IMR-90 (cell line): ENCODE results near the gene TMEM63C. TPM values are rescaled to one million over a fixed set of nuclear protein-coding genes. Genes with fewer than 3 reads are reported as not detected.

Experiments used
- ATAC-seq: fragments of 200-7000 bp; cut with Tn5 transposase; 2 replicates; pipeline ENCODE4 v1.9.1; 2020; ENCODE audit warnings: low read depth, mild to moderate bottlenecking, moderate library complexity
- BruUV-seq: library from RNA; stranded (reverse); fragments of 400-500 nt; replicated peaks from 2 replicates; lab custom pipeline; 2021; lab: Mats Ljungman, UMichigan
- CTCF ChIA-PET: fragments of 300-600 bp; formaldehyde crosslinking; extraction: SDS; loops from one replicate; lab custom pipeline; 2021; ENCODE audit warnings: antibody characterized with exemption; lab: Yijun Ruan, JAX
- POLR2A ChIA-PET: fragments of 300-600 bp; sonication (Branson Sonifier 250); formaldehyde crosslinking; loops from one replicate; lab custom pipeline; 2022; ENCODE audit warnings: antibody characterized with exemption; ENCODE audit not compliant: unreplicated experiment; lab: Charles Lee
- DNase-seq: peaks from one replicate; pipeline ENCODE4 v3.0.0; 2013
- H2AFZ ChIP-seq: replicated peaks from 2 replicates; pipeline ENCODE3; 2013; ENCODE audit warnings: low read length, mild to moderate bottlenecking; ENCODE audit not compliant: poor library complexity
- H2AK5ac ChIP-seq: 2 replicates; pipeline ENCODE4 v1.6.1; 2013; ENCODE audit warnings: low read depth, low read length, inconsistent platforms
- H2AK9ac ChIP-seq: replicated peaks from 2 replicates; pipeline ENCODE3; 2013; ENCODE audit warnings: mild to moderate bottlenecking, low read depth, low read length, moderate library complexity; ENCODE audit not compliant: poor library complexity
- H2BK120ac ChIP-seq: 2 replicates; pipeline ENCODE4 v1.6.1; 2013; ENCODE audit warnings: low read depth, low read length, inconsistent platforms
- H2BK15ac ChIP-seq: 3 replicates; pipeline ENCODE4 v1.6.1; 2013; ENCODE audit warnings: low read depth, low read length, inconsistent platforms
- H2BK20ac ChIP-seq: 2 replicates; pipeline ENCODE4 v1.6.1; 2013; ENCODE audit warnings: low read depth, mild to moderate bottlenecking, inconsistent platforms, low read length, moderate library complexity
- H2BK5ac ChIP-seq: 2 replicates; pipeline ENCODE4 v1.6.1; 2013; ENCODE audit warnings: mild to moderate bottlenecking, low read depth, low read length, inconsistent platforms; ENCODE audit not compliant: poor library complexity, severe bottlenecking
- H3K14ac ChIP-seq: replicated peaks from 2 replicates; pipeline ENCODE4 v1.6.1; 2013; ENCODE audit warnings: low read depth, low read length, inconsistent platforms
- H3K18ac ChIP-seq: 2 replicates; pipeline ENCODE4 v1.6.1; 2013; ENCODE audit warnings: low read depth, low read length, control low read depth
- H3K23ac ChIP-seq: 2 replicates; pipeline ENCODE4 v1.6.1; 2013; ENCODE audit warnings: low read depth, low read length, inconsistent platforms
- H3K27ac ChIP-seq: 2 replicates; pipeline ENCODE4 v1.5.1; 2013; ENCODE audit warnings: mild to moderate bottlenecking, control low read depth, low read length; ENCODE audit not compliant: insufficient read depth
- H3K27me3 ChIP-seq: 2 replicates; pipeline ENCODE4 v1.6.1; 2013; ENCODE audit warnings: low read length; ENCODE audit not compliant: control insufficient read depth, insufficient read depth
- H3K36me3 ChIP-seq: 2 replicates; pipeline ENCODE4 v1.6.1; 2013; ENCODE audit warnings: low read length, mixed read lengths; ENCODE audit not compliant: control insufficient read depth, insufficient read depth
- H3K4ac ChIP-seq: 2 replicates; pipeline ENCODE4 v1.6.1; 2013; ENCODE audit warnings: low read depth, low read length, inconsistent platforms
- H3K4me1 ChIP-seq: 2 replicates; pipeline ENCODE4 v1.6.1; 2013; ENCODE audit warnings: low read length, mixed read lengths; ENCODE audit not compliant: control insufficient read depth, insufficient read depth
- H3K4me2 ChIP-seq: 2 replicates; pipeline ENCODE4 v1.6.1; 2013; ENCODE audit warnings: low read depth, mild to moderate bottlenecking, control low read depth, low read length, moderate library complexity
- H3K4me3 ChIP-seq: 2 replicates; pipeline ENCODE4 v1.5.1; 2013; ENCODE audit warnings: low read depth, mild to moderate bottlenecking, control low read depth, low read length, moderate library complexity; ENCODE audit not compliant: insufficient read depth
- H3K56ac ChIP-seq: 2 replicates; pipeline ENCODE4 v1.6.1; 2013; ENCODE audit warnings: low read length, inconsistent platforms; ENCODE audit not compliant: insufficient read depth; ENCODE audit errors: extremely low read depth
- H3K79me1 ChIP-seq, 2 experiments: 2 replicates each; pipeline ENCODE4 v1.6.1; 2013; ENCODE audit warnings: low read length in 2 of 2, inconsistent platforms in 1 of 2, low read depth in 1 of 2
- H3K9ac ChIP-seq: 2 replicates; pipeline ENCODE4 v1.6.1; 2013; ENCODE audit warnings: low read depth, low read length, control low read depth
- H3K9me1 ChIP-seq: 2 replicates; pipeline ENCODE4 v1.6.1; 2013; ENCODE audit warnings: low read length, inconsistent platforms; ENCODE audit not compliant: insufficient read depth
- H3K9me3 ChIP-seq: 2 replicates; pipeline ENCODE4 v1.6.1; 2013; ENCODE audit warnings: low read length; ENCODE audit not compliant: control insufficient read depth, insufficient read depth
- H4K20me1 ChIP-seq: 2 replicates; pipeline ENCODE4 v1.6.1; 2013; ENCODE audit warnings: low read length, inconsistent platforms; ENCODE audit not compliant: insufficient read depth
- H4K5ac ChIP-seq: 2 replicates; pipeline ENCODE4 v1.6.1; 2013; ENCODE audit warnings: mild to moderate bottlenecking, low read depth, low read length, control low read depth
- H4K8ac ChIP-seq, 2 experiments: 2 replicates each; pipeline ENCODE4 v1.6.1; 2013; ENCODE audit warnings: low read depth in 2 of 2, low read length in 2 of 2, control low read depth in 1 of 2, inconsistent platforms in 1 of 2
- H4K91ac ChIP-seq: 2 replicates; pipeline ENCODE4 v1.6.1; 2013; ENCODE audit warnings: low read depth, low read length, inconsistent platforms; ENCODE audit not compliant: insufficient read depth
- CEBPB ChIP-seq: IDR thresholded peaks from 2 replicates; pipeline ENCODE4 v1.6.1; 2012; ENCODE audit warnings: low read depth, low read length, improper control_type of control experiment
- MAFK ChIP-seq: IDR thresholded peaks from 2 replicates; pipeline ENCODE4 v1.6.1; 2012; ENCODE audit warnings: low read depth, low read length, improper control_type of control experiment
- MAZ ChIP-seq: IDR thresholded peaks from 2 replicates; pipeline ENCODE4 v1.6.1; 2012; ENCODE audit warnings: low read depth, mild to moderate bottlenecking, low read length, improper control_type of control experiment, moderate library complexity, borderline replicate concordance
- MXI1 ChIP-seq: IDR thresholded peaks from 2 replicates; pipeline ENCODE4 v1.6.1; 2012; ENCODE audit warnings: low read depth, mild to moderate bottlenecking, low read length, moderate library complexity, borderline replicate concordance
- NFE2L2 ChIP-seq: fragments of 150-350 bp; IDR thresholded peaks from 2 replicates; pipeline ENCODE4 v1.6.1; 2016; ENCODE audit warnings: low read depth, mild to moderate bottlenecking, low read length
- POLR2A ChIP-seq: IDR thresholded peaks from 2 replicates; pipeline ENCODE4 v1.6.1; 2012; ENCODE audit warnings: mild to moderate bottlenecking, low read depth, low read length
- RAD21 ChIP-seq: IDR thresholded peaks from 2 replicates; pipeline ENCODE4 v1.6.1; 2012; ENCODE audit warnings: low read length, improper control_type of control experiment
- RCOR1 ChIP-seq: IDR thresholded peaks from 2 replicates; pipeline ENCODE4 v1.6.1; 2012; ENCODE audit warnings: mild to moderate bottlenecking, low read length, improper control_type of control experiment; ENCODE audit not compliant: insufficient replicate concordance
- RFX5 ChIP-seq: IDR thresholded peaks from 2 replicates; pipeline ENCODE4 v1.8.0; 2012; ENCODE audit warnings: low read depth, mild to moderate bottlenecking, low read length, moderate library complexity
- SMC3 ChIP-seq: fragments of 150-350 bp; IDR thresholded peaks from 2 replicates; pipeline ENCODE4 v1.6.1; 2016; ENCODE audit warnings: low read depth, mild to moderate bottlenecking, antibody characterized with exemption, low read length, moderate library complexity
- WGBS, 2 experiments: methylation state at CpG; one replicate each; pipeline versions ENCODE4 v1.1.5 to v1.1.7; 2013; ENCODE audit warnings: missing lambda C conversion rate in 2 of 2; ENCODE audit not compliant: insufficient read length in 1 of 2; ENCODE audit errors: extremely low coverage in 2 of 2; 5-methylcytosine and 5-hydroxymethylcytosine counted together
- dilution Hi-C: fragments of 300-500 bp; cut with HindIII; formaldehyde crosslinking; loops from one replicate; pipeline ENCODE4 v1.14.3; 2018; ENCODE audit warnings: low sequenced_read_pairs; ENCODE audit not compliant: unreplicated experiment
- in situ Hi-C: fragments of 300-500 bp; cut with MboI; formaldehyde crosslinking; loops from 3 replicates; pipeline ENCODE4 v1.14.3; 2019; ENCODE audit warnings: low sequenced_read_pairs, inconsistent platforms, mixed read lengths
- intact Hi-C: fragments of 100-400 bp; cut with micrococcal nuclease; formaldehyde crosslinking; loops from 2 replicates; pipeline ENCODE4 v1.10.0; 2022
- polyA plus RNA-seq, 3 experiments: library from polyadenylated mRNA; depleted of rRNA; stranded (reverse); fragments of >200 nt; gene quantifications; 2 replicates each; pipeline ENCODE4 v1.2.3, GENCODE V29; 2012; ENCODE audit warnings: low replicate concordance in 1 of 3
- total RNA-seq: library from RNA; depleted of rRNA; stranded (reverse); fragments of >200 nt; gene quantifications from 2 replicates; pipeline ENCODE4 v1.2.3, GENCODE V29; 2012
- TF ChIP-seq, protein P1 (sequence below): fragments of 150-350 bp; IDR thresholded peaks from 2 replicates; pipeline ENCODE4 v1.6.1; 2017; ENCODE audit warnings: mild to moderate bottlenecking, antibody characterized with exemption, low read length, low read depth
- TF ChIP-seq, protein P2 (sequence below): fragments of 150-350 bp; IDR thresholded peaks from 2 replicates; pipeline ENCODE4 v1.6.1; 2016; ENCODE audit warnings: low read depth, mild to moderate bottlenecking, low read length, moderate library complexity, borderline replicate concordance
- TF ChIP-seq, protein P3 (sequence below): conservative IDR thresholded peaks from 2 replicates; pipeline ENCODE4 v1.5.1; 2012; ENCODE audit warnings: mild to moderate bottlenecking, low read depth, low read length, improper control_type of control experiment

TMEM63C gene
- total and polyA plus RNA-seq, 2 of the 4 experiments (the other 2 are of a cell fraction): under 0.01 TPM; not detected in 1

DNA sequence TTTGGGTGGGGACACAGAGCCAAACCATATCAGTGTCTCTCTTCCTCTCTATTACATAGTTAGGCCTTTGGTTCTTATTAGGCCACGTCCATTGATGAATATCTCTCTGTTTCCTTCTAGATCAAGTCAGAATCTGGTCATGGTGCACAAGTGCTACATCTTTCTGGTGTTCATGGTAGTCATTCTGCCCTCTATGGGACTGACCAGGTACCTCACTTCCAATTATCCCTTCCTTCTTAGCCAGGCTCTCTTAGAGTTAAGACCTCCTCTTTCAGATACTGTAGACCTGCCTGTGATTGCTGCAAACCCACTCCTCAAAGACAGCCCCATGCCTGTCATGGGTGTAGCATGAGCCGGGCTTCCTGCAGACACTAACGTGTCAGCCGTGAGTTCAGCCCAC lies 64.2 kb downstream of the TMEM63C start:
- intact Hi-C loops: no loop called here

More for the DNA sequence above, 64.2 kb downstream of the TMEM63C start:
- DNase-seq: no peak
- no peak overlapping the region for H3K56ac ChIP-seq
- WGBS, 2 experiments: no CpG with 5 or more reads among the region's 4 CpGs
- no peak overlapping the region for H2AFZ ChIP-seq
- H3K18ac ChIP-seq: no peak overlapping the region
- H4K5ac ChIP-seq: no peak overlapping the region
- H2AK9ac ChIP-seq: no peak overlapping the region
- H4K20me1 ChIP-seq: no peaks in the 10 kb centered on the region
- H3K4ac ChIP-seq: no peak overlapping the region
- no peak overlapping the region for H2BK20ac ChIP-seq
- no peak overlapping the region for H4K91ac ChIP-seq
- no peaks in the 10 kb centered on the region for H3K9me3 ChIP-seq
- no peak for ATAC-seq
- no peak overlapping the region for H4K8ac ChIP-seq
- H3K4me3 ChIP-seq: no peak overlapping the region
- no peak overlapping the region for H2BK5ac ChIP-seq
- dilution Hi-C loops (no loop called here), in situ Hi-C loops (no loop called here)
- H3K4me1 ChIP-seq: no peaks in the 10 kb centered on the region
- CTCF ChIA-PET: interaction anchor here (0.6 kb wide), 1 partner anchor 9 kb away, joined by 4 read pairs; no protein-coding TSS in a partner anchor
- no peak overlapping the region for H3K9ac ChIP-seq
- no peak overlapping the region for H3K23ac ChIP-seq
- H3K4me2 ChIP-seq: no peak overlapping the region
- no peak overlapping the region for H2BK15ac ChIP-seq
- H2BK120ac ChIP-seq: no peak overlapping the region
- H3K27me3 ChIP-seq: no peaks in the 10 kb centered on the region
- no peaks in the 10 kb centered on the region for H3K36me3 ChIP-seq
- no peaks in the 10 kb centered on the region for H3K79me1 ChIP-seq
- TF ChIP-seq MAZ (no peak), RCOR1 (no peak), NFE2L2 (no peak), SMC3 (no peak), RAD21 (no peak), POLR2A (no peak), MAFK (no peak), RFX5 (no peak), CEBPB (no peak), MXI1 (no peak)
- TF ChIP-seq, protein P1, sequence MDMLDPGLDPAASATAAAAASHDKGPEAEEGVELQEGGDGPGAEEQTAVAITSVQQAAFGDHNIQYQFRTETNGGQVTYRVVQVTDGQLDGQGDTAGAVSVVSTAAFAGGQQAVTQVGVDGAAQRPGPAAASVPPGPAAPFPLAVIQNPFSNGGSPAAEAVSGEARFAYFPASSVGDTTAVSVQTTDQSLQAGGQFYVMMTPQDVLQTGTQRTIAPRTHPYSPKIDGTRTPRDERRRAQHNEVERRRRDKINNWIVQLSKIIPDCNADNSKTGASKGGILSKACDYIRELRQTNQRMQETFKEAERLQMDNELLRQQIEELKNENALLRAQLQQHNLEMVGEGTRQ: no peak
- TF ChIP-seq, protein P2, sequence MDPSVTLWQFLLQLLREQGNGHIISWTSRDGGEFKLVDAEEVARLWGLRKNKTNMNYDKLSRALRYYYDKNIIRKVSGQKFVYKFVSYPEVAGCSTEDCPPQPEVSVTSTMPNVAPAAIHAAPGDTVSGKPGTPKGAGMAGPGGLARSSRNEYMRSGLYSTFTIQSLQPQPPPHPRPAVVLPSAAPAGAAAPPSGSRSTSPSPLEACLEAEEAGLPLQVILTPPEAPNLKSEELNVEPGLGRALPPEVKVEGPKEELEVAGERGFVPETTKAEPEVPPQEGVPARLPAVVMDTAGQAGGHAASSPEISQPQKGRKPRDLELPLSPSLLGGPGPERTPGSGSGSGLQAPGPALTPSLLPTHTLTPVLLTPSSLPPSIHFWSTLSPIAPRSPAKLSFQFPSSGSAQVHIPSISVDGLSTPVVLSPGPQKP: no peak
- TF ChIP-seq, protein P3, sequence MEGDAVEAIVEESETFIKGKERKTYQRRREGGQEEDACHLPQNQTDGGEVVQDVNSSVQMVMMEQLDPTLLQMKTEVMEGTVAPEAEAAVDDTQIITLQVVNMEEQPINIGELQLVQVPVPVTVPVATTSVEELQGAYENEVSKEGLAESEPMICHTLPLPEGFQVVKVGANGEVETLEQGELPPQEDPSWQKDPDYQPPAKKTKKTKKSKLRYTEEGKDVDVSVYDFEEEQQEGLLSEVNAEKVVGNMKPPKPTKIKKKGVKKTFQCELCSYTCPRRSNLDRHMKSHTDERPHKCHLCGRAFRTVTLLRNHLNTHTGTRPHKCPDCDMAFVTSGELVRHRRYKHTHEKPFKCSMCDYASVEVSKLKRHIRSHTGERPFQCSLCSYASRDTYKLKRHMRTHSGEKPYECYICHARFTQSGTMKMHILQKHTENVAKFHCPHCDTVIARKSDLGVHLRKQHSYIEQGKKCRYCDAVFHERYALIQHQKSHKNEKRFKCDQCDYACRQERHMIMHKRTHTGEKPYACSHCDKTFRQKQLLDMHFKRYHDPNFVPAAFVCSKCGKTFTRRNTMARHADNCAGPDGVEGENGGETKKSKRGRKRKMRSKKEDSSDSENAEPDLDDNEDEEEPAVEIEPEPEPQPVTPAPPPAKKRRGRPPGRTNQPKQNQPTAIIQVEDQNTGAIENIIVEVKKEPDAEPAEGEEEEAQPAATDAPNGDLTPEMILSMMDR: no peak
- H3K27ac ChIP-seq: no peak overlapping the region
- no TSS peak for BruUV-seq
- POLR2A ChIA-PET: no interaction called here
- no peak overlapping the region for H3K14ac ChIP-seq
- H2AK5ac ChIP-seq: no peak overlapping the region
- peaks cover 3% of the 10 kb centered on the region; the same call in 1 of the 2 replicates for H3K9me1 ChIP-seq
